H1 (cell line): Measurements from ENCODE around the gene DNAJC19. TPM values are rescaled to one million over a fixed set of nuclear protein-coding genes. Genes with fewer than 3 reads are reported as not detected.

Experiments
- CTCF ChIA-PET: fragments of 300-600 bp; sonication (Branson Sonifier 250); formaldehyde crosslinking; loops from one replicate; lab custom pipeline; 2021; ENCODE audit not compliant: partially characterized antibody; lab: Charles Lee
- POLR2A ChIA-PET: fragments of 300-600 bp; sonication (Branson Sonifier 250); formaldehyde crosslinking; loops from one replicate; lab custom pipeline; 2021; ENCODE audit warnings: inconsistent platforms; ENCODE audit not compliant: partially characterized antibody; lab: Charles Lee
- DNase-seq, 2 experiments: peaks; one replicate each; pipeline versions ENCODE4 v3.0.0 to v3.0.0-alpha.2; 2010 to 2022; ENCODE audit warnings: low spot score in 2 of 2, low read depth in 1 of 2, mixed read lengths in 1 of 2
- FAIRE-seq: peaks from 2 replicates; lab custom pipeline; 2011; peaks lifted over from hg19 to GRCh38; lab: Jason Lieb, UNC
- H2AFZ ChIP-seq: 2 replicates; pipeline ENCODE4 v1.8.1; 2012; ENCODE audit warnings: low read length, inconsistent platforms
- H2AK5ac ChIP-seq: 2 replicates; pipeline ENCODE4 v1.6.1; 2013; ENCODE audit warnings: low read depth, low read length
- H2BK120ac ChIP-seq: replicated peaks from 2 replicates; pipeline ENCODE3; 2013; ENCODE audit warnings: low read depth, low read length, inconsistent platforms
- H2BK12ac ChIP-seq: 2 replicates; pipeline ENCODE4 v1.6.1; 2013; ENCODE audit warnings: low read depth, low read length
- H2BK15ac ChIP-seq: 2 replicates; pipeline ENCODE4 v1.6.1; 2013; ENCODE audit warnings: low read length
- H2BK20ac ChIP-seq: 2 replicates; pipeline ENCODE4 v1.6.1; 2013; ENCODE audit warnings: low read length
- H2BK5ac ChIP-seq: 2 replicates; pipeline ENCODE4 v1.6.1; 2013; ENCODE audit warnings: low read depth, low read length
- H3K14ac ChIP-seq: 2 replicates; pipeline ENCODE4 v1.6.1; 2013; ENCODE audit warnings: inconsistent platforms; ENCODE audit not compliant: insufficient read length
- H3K18ac ChIP-seq: 2 replicates; pipeline ENCODE4 v1.6.1; 2013; ENCODE audit warnings: low read length; ENCODE audit errors: extremely low read depth
- H3K23ac ChIP-seq: 2 replicates; pipeline ENCODE4 v1.6.1; 2013; ENCODE audit warnings: inconsistent platforms; ENCODE audit not compliant: insufficient read length
- H3K23me2 ChIP-seq: 2 replicates; pipeline ENCODE4 v1.6.1; 2013; ENCODE audit warnings: low read depth, low read length
- H3K27ac ChIP-seq: 2 replicates; pipeline ENCODE4 v1.6.1; 2011; ENCODE audit warnings: low read depth, low read length, inconsistent platforms
- H3K27me3 ChIP-seq, 4 experiments: replicated peaks in 1 of 4; 1 replicate in 1 of 4; 2 replicates in 3 of 4; pipeline versions ENCODE4 v1.6.1 to v1.8.1; 2011 to 2013; ENCODE audit warnings: low read length in 3 of 4, mild to moderate bottlenecking in 3 of 4, inconsistent platforms in 2 of 4, mixed read lengths in 2 of 4, moderate library complexity in 1 of 4; ENCODE audit not compliant: control insufficient read depth in 3 of 4, insufficient read depth in 3 of 4; ENCODE audit errors: extremely low read depth in 1 of 4
- H3K36me3 ChIP-seq, 4 experiments: 2 replicates each; pipeline versions ENCODE4 v1.6.1 to v1.8.1; 2011 to 2013; ENCODE audit warnings: mild to moderate bottlenecking in 4 of 4, low read length in 3 of 4, moderate library complexity in 2 of 4, control low read depth in 1 of 4, inconsistent platforms in 1 of 4; ENCODE audit not compliant: insufficient read depth in 4 of 4, control insufficient read depth in 2 of 4
- H3K4ac ChIP-seq: replicated peaks from 2 replicates; pipeline ENCODE3; 2013; ENCODE audit warnings: low read length, low read depth, mixed read lengths, inconsistent platforms; ENCODE audit not compliant: insufficient read length
- H3K4me1 ChIP-seq, 4 experiments: replicated peaks in 1 of 4; 1 replicate in 1 of 4; 2 replicates in 3 of 4; pipeline versions ENCODE4 v1.6.1 to v1.8.1; 2011 to 2013; ENCODE audit warnings: low read length in 3 of 4, inconsistent platforms in 2 of 4, mixed read lengths in 1 of 4; ENCODE audit not compliant: insufficient read depth in 4 of 4, control insufficient read depth in 3 of 4
- H3K4me2 ChIP-seq, 2 experiments: 2 replicates each; pipeline versions ENCODE4 v1.6.1 to v1.8.1; 2011 to 2013; ENCODE audit warnings: low read depth in 2 of 2, low read length in 2 of 2, control low read depth in 1 of 2, inconsistent platforms in 1 of 2, mild to moderate bottlenecking in 1 of 2; ENCODE audit not compliant: insufficient read depth in 1 of 2
- H3K4me3 ChIP-seq, 4 experiments: fragments of 200-600, 300-600 bp in 1 of 4; sonication (generic), shearing (Covaris generic), sonication (Bioruptor Twin) in 1 of 4; 2 replicates each; pipeline versions ENCODE4 v1.5.1 to v1.8.1; 2011 to 2016; ENCODE audit warnings: low read length in 4 of 4, low read depth in 3 of 4, control low read depth in 2 of 4, inconsistent platforms in 2 of 4, mild to moderate bottlenecking in 2 of 4, mixed read lengths in 1 of 4, moderate library complexity in 1 of 4; ENCODE audit not compliant: insufficient read depth in 2 of 4; ENCODE audit errors: extremely low read depth in 1 of 4
- H3K56ac ChIP-seq: replicated peaks from 2 replicates; pipeline ENCODE3; 2013; ENCODE audit warnings: low read depth, mild to moderate bottlenecking, mixed read lengths, low read length, inconsistent platforms; ENCODE audit not compliant: insufficient read length
- H3K79me1 ChIP-seq: 2 replicates; pipeline ENCODE4 v1.6.1; 2013; ENCODE audit warnings: low read depth, low read length, control low read depth
- H3K79me2 ChIP-seq, 2 experiments: 2 replicates each; pipeline versions ENCODE4 v1.6.1 to v1.8.1; 2012 to 2013; ENCODE audit warnings: low read length in 2 of 2, mild to moderate bottlenecking in 2 of 2, inconsistent platforms in 1 of 2; ENCODE audit not compliant: insufficient read depth in 2 of 2, control insufficient read depth in 1 of 2
- H3K9ac ChIP-seq, 4 experiments: replicated peaks in 1 of 4; 1 replicate in 1 of 4; 2 replicates in 3 of 4; pipeline versions ENCODE4 v1.6.1 to v1.8.1; 2011 to 2013; ENCODE audit warnings: low read depth in 3 of 4, low read length in 3 of 4, control low read depth in 2 of 4, mild to moderate bottlenecking in 2 of 4, moderate library complexity in 2 of 4, inconsistent platforms in 1 of 4; ENCODE audit errors: extremely low read depth in 1 of 4
- H3K9me3 ChIP-seq, 2 experiments: 2 replicates each; pipeline versions ENCODE4 v1.6.1 to v1.8.1; 2012 to 2013; ENCODE audit warnings: mild to moderate bottlenecking in 2 of 2, moderate library complexity in 2 of 2, control low read depth in 1 of 2, inconsistent platforms in 1 of 2, low read depth in 1 of 2, low read length in 1 of 2, mixed read lengths in 1 of 2; ENCODE audit not compliant: insufficient read depth in 2 of 2
- H4K20me1 ChIP-seq, 2 experiments: replicated peaks in 1 of 2; 2 replicates each; pipeline versions ENCODE3 to v1.8.1; 2011 to 2013; ENCODE audit warnings: inconsistent platforms in 2 of 2, low read length in 2 of 2, mild to moderate bottlenecking in 1 of 2; ENCODE audit not compliant: insufficient read depth in 2 of 2, control insufficient read depth in 1 of 2
- H4K5ac ChIP-seq: 2 replicates; pipeline ENCODE4 v1.6.1; 2013; ENCODE audit warnings: low read length, low read depth, mixed read lengths, inconsistent platforms; ENCODE audit not compliant: insufficient read length
- H4K8ac ChIP-seq: 2 replicates; pipeline ENCODE4 v1.8.0; 2013; ENCODE audit warnings: mild to moderate bottlenecking, moderate library complexity, low read length, inconsistent platforms; ENCODE audit not compliant: insufficient read depth; ENCODE audit errors: extremely low read depth
- H4K91ac ChIP-seq: replicated peaks from 2 replicates; pipeline ENCODE3; 2013; ENCODE audit warnings: low read length, mixed read lengths, inconsistent platforms; ENCODE audit not compliant: insufficient read length
- JUND ChIP-seq: IDR thresholded peaks from 2 replicates; pipeline ENCODE4 v1.6.1; 2011; ENCODE audit warnings: mild to moderate bottlenecking, improper control_type of control experiment, low read length
- RAD21 ChIP-seq, 2 experiments: IDR thresholded peaks in 1 of 2; conservative IDR thresholded peaks in 1 of 2; 2 replicates each; pipeline ENCODE4 v1.6.1; 2011; ENCODE audit warnings: low read depth in 2 of 2, low read length in 2 of 2, improper control_type of control experiment in 1 of 2, inconsistent platforms in 1 of 2, mild to moderate bottlenecking in 1 of 2, moderate library complexity in 1 of 2
- RFX5 ChIP-seq: IDR thresholded peaks from 2 replicates; pipeline ENCODE4 v1.6.1; 2011; ENCODE audit warnings: low read depth, low read length, improper control_type of control experiment, borderline replicate concordance
- RNF2 ChIP-seq: fragments of 200-900, 300-1000 bp; sonication (generic); IDR thresholded peaks from 2 replicates; pipeline ENCODE4 v1.7.1; 2016; ENCODE audit warnings: borderline replicate concordance, low read depth, mild to moderate bottlenecking, antibody characterized with exemption, low read length; ENCODE audit not compliant: poor library complexity, severe bottlenecking; ENCODE audit errors: missing control alignments
- TAF1 ChIP-seq: IDR thresholded peaks from 2 replicates; pipeline ENCODE4 v1.6.1; 2011; ENCODE audit warnings: mild to moderate bottlenecking, low read depth, low read length
- ZNF274 ChIP-seq: IDR thresholded peaks from 2 replicates; pipeline ENCODE4 v1.7.0; 2012; ENCODE audit warnings: low read length, borderline replicate concordance; ENCODE audit errors: extremely low read depth
- WGBS, 2 experiments: shearing (Covaris generic) in 1 of 2; methylation state at CpG; one replicate each; pipeline versions ENCODE4 v1.1.6 to v1.1.7; 2013 to 2015; ENCODE audit warnings: low lambda C conversion rate in 2 of 2, mixed read lengths in 2 of 2, inconsistent platforms in 1 of 2, low coverage in 1 of 2, missing lambda C conversion rate in 1 of 2; ENCODE audit not compliant: insufficient replicate concordance in 2 of 2, insufficient coverage in 1 of 2, insufficient read length in 1 of 2; ENCODE audit errors: extremely low coverage in 1 of 2, missing lambda C conversion rate in 1 of 2; 5-methylcytosine and 5-hydroxymethylcytosine counted together
- polyA plus RNA-seq, 7 experiments: library from polyadenylated mRNA; depleted of rRNA in 3 of 7; stranded (reverse) in 5 of 7; unstranded in 2 of 7; fragments of >200 nt in 5 of 7; fragments of 200-250 nt in 2 of 7; gene quantifications; 1 replicate in 5 of 7; 2 replicates in 1 of 7; 4 replicates in 1 of 7; pipeline versions ENCODE4 v1.2.1 to v1.2.3, GENCODE V29; 2011 to 2013; ENCODE audit warnings: missing spikeins in 2 of 7, mixed read lengths in 2 of 7
- total RNA-seq: library from RNA; stranded (reverse); fragmentation: NEBNext Ultra II Directional; extraction: Animal tissue kit (Norgen Biotek cat#: 25700); gene quantifications from 2 replicates; pipeline ENCODE4 v1.2.1, GENCODE V29; 2021

The DNAJC19 gene
- total and polyA plus RNA-seq, 2 of the 8 experiments (the other 6 are each of a cell fraction or from before 2014, with no cell fraction given): 62.4 to 90.9 TPM

GRCh38 chr3:180961087-180961486, 28.4 kb downstream of the DNAJC19 start:
- no peak for FAIRE-seq

More at GRCh38 chr3:180961087-180961486, 28.4 kb downstream of the DNAJC19 start:
- Histone ChIP-seq H3K9me3 (no peaks in the 10 kb centered on the region), H2AFZ (no peak overlapping the region), H3K27ac (no peak overlapping the region), H3K23me2 (no peaks in the 10 kb centered on the region), H3K4me2 (no peak overlapping the region), H3K56ac (no peak overlapping the region), H3K79me1 (no peaks in the 10 kb centered on the region; the same call in none of the 2 replicates), H2BK20ac (no peak overlapping the region), H3K23ac (no peak overlapping the region), H4K20me1 (peaks cover 0 to 4% of the 10 kb centered on the region in 2 experiments), H2BK15ac (no peak overlapping the region), H2BK120ac (no peak overlapping the region), H2BK12ac (no peak overlapping the region), H3K79me2 (peaks cover 0 to 25% of the 10 kb centered on the region in 2 experiments; a peak in 2 of 4 replicates), H3K27me3 (no peaks in the 10 kb centered on the region), H3K9ac (no peak overlapping the region), H4K91ac (no peak overlapping the region), H3K18ac (no peak overlapping the region), H2AK5ac (no peak overlapping the region), H4K5ac (no peak overlapping the region), H3K4ac (no peak overlapping the region), H4K8ac (no peak overlapping the region), H3K14ac (no peak overlapping the region), H3K4me3 (no peak overlapping the region), H2BK5ac (no peak overlapping the region), H3K4me1 (no peaks in the 10 kb centered on the region), H3K36me3 (peaks cover 7 to 90% (median 54%) of the 10 kb centered on the region in 4 experiments)
- 93% methylated on average over 2 of the region's 3 CpGs; no CpG with 5 or more reads in 1 of the 2 experiments for WGBS, 2 experiments
- no peak for DNase-seq
- ChIA-PET POLR2A (interaction anchor here (0.8 kb wide), 1 partner anchor 20 kb away, joined by 3 read pairs; no protein-coding TSS in a partner anchor), CTCF (interaction anchor here (1.8 to 2.2 kb wide), 2 partner anchors 10 to 20 kb away, joined by 3 to 4 read pairs; no protein-coding TSS in a partner anchor)
- TF ChIP-seq RAD21 (IDR thresholded peaks at IDR 0.05 in 1 of 2, conservative IDR thresholded peaks at IDR 0.05 in 1 of 2; ENCODE audit: low read depth in 2 of 2, low read length in 2 of 2) (no peak), TAF1 (no peak), RNF2 (no peak), JUND (no peak), ZNF274 (no peak), RFX5 (no peak)
